ENCODE results near the gene GMDS. TPM values are rescaled to one million over a fixed set of nuclear protein-coding genes. Genes with fewer than 3 reads are reported as not detected.

GMDS gene
- polyA plus RNA-seq, 1 of the 3 experiments (the other 2 are of a cell fraction), result 12.3 TPM

GRCh38 chr6:1672379-1672778, 573.0 kb downstream of the GMDS start:
- Histone ChIP-seq H3K4me3 (ENCODE audit: low read depth in 2 of 2, low read length in 1 of 2) (no peak overlapping the region), H3K9me3 (no peaks in the 10 kb centered on the region), H3F3A (replicated peaks; ENCODE audit: insufficient read depth) (no peaks in the 10 kb centered on the region), H3K79me2 (ENCODE audit: insufficient read depth) (no peaks in the 10 kb centered on the region), H3K4me1 (ENCODE audit: control insufficient read depth in 1 of 2, insufficient read depth in 2 of 2, low read depth in 1 of 2, low read length in 1 of 2) (peaks cover 10 to 11% of the 10 kb centered on the region in 2 experiments; a peak in 3 of 4 replicates), H4K20me1 (ENCODE audit: insufficient read depth) (no peaks in the 10 kb centered on the region), H3K36me3 (replicated peaks in 1 of 2; ENCODE audit: control insufficient read depth in 1 of 2, insufficient read depth in 2 of 2, low read length in 1 of 2) (no peaks in the 10 kb centered on the region), H2AFZ (ENCODE audit: low read depth) (no peak overlapping the region), H3K9ac (no peak overlapping the region), H3K4me2 (no peak overlapping the region), H3K27ac (ENCODE audit: low read depth in 2 of 2, low read length in 1 of 2) (no peak overlapping the region), H3K27me3 (ENCODE audit: insufficient read depth) (no peaks in the 10 kb centered on the region), H3K9me2 (no peaks in the 10 kb centered on the region)
- ChIA-PET POLR2A (no interaction called here), CTCF (no interaction called here)
- TF ChIP-seq POLR2AphosphoS5 (IDR thresholded peaks at IDR 0.05; ENCODE audit: low read depth, low read length) (no peak), CHD2 (IDR thresholded peaks at IDR 0.05; ENCODE audit: low read length, partially characterized antibody) (no peak), SIN3A (IDR thresholded peaks at IDR 0.05; ENCODE audit: borderline replicate concordance, low read depth, low read length) (no peak), RCOR1 (IDR thresholded peaks at IDR 0.05; ENCODE audit: low read length) (no peak), IRF3 (IDR thresholded peaks at IDR 0.05; ENCODE audit: low read depth, low read length) (no peak), EP300 (IDR thresholded peaks at IDR 0.05; ENCODE audit: borderline replicate concordance in 1 of 2, low read depth in 1 of 2, low read length in 1 of 2) (no peak), FOSL2 (IDR thresholded peaks at IDR 0.05; ENCODE audit: borderline replicate concordance, low read depth) (no peak), RFX5 (IDR thresholded peaks at IDR 0.05; ENCODE audit: low read length) (no peak), TAF1 (IDR thresholded peaks at IDR 0.05; ENCODE audit: borderline replicate concordance, low read depth, low read length) (no peak)
- TF ChIP-seq, protein P1, sequence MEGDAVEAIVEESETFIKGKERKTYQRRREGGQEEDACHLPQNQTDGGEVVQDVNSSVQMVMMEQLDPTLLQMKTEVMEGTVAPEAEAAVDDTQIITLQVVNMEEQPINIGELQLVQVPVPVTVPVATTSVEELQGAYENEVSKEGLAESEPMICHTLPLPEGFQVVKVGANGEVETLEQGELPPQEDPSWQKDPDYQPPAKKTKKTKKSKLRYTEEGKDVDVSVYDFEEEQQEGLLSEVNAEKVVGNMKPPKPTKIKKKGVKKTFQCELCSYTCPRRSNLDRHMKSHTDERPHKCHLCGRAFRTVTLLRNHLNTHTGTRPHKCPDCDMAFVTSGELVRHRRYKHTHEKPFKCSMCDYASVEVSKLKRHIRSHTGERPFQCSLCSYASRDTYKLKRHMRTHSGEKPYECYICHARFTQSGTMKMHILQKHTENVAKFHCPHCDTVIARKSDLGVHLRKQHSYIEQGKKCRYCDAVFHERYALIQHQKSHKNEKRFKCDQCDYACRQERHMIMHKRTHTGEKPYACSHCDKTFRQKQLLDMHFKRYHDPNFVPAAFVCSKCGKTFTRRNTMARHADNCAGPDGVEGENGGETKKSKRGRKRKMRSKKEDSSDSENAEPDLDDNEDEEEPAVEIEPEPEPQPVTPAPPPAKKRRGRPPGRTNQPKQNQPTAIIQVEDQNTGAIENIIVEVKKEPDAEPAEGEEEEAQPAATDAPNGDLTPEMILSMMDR (IDR thresholded peaks at IDR 0.05), result no peak
- TF ChIP-seq, protein P2, sequence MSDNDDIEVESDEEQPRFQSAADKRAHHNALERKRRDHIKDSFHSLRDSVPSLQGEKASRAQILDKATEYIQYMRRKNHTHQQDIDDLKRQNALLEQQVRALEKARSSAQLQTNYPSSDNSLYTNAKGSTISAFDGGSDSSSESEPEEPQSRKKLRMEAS (IDR thresholded peaks at IDR 0.05; ENCODE audit: low read depth), result no peak
- TF ChIP-seq, protein P3, sequence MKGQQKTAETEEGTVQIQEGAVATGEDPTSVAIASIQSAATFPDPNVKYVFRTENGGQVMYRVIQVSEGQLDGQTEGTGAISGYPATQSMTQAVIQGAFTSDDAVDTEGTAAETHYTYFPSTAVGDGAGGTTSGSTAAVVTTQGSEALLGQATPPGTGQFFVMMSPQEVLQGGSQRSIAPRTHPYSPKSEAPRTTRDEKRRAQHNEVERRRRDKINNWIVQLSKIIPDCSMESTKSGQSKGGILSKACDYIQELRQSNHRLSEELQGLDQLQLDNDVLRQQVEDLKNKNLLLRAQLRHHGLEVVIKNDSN (IDR thresholded peaks at IDR 0.05; ENCODE audit: borderline replicate concordance, low read depth), result no peak
- TF ChIP-seq, protein P4, sequence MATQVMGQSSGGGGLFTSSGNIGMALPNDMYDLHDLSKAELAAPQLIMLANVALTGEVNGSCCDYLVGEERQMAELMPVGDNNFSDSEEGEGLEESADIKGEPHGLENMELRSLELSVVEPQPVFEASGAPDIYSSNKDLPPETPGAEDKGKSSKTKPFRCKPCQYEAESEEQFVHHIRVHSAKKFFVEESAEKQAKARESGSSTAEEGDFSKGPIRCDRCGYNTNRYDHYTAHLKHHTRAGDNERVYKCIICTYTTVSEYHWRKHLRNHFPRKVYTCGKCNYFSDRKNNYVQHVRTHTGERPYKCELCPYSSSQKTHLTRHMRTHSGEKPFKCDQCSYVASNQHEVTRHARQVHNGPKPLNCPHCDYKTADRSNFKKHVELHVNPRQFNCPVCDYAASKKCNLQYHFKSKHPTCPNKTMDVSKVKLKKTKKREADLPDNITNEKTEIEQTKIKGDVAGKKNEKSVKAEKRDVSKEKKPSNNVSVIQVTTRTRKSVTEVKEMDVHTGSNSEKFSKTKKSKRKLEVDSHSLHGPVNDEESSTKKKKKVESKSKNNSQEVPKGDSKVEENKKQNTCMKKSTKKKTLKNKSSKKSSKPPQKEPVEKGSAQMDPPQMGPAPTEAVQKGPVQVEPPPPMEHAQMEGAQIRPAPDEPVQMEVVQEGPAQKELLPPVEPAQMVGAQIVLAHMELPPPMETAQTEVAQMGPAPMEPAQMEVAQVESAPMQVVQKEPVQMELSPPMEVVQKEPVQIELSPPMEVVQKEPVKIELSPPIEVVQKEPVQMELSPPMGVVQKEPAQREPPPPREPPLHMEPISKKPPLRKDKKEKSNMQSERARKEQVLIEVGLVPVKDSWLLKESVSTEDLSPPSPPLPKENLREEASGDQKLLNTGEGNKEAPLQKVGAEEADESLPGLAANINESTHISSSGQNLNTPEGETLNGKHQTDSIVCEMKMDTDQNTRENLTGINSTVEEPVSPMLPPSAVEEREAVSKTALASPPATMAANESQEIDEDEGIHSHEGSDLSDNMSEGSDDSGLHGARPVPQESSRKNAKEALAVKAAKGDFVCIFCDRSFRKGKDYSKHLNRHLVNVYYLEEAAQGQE (IDR thresholded peaks at IDR 0.05; ENCODE audit: low read depth, low read length), result no peak
- no peak for DNase-seq
- WGBS (ENCODE audit: low lambda C conversion rate), result 83% methylated on average over 2 of the region's 2 CpGs

Data from SK-N-SH (cell line).